Posterior cingulate gyrus (tissue), 11 donors: ENCODE results near the gene TPPP2.

Source experiments
- DNase-seq, 10 donors: peaks; one replicate each; pipeline versions ENCODE4 v3.0.0 to v3.0.0-alpha.2; 2020 to 2021; ENCODE audit warnings: mixed read lengths in 3 of 10
- intact Hi-C: fragments of 100-400 bp; cut with DNase I; formaldehyde crosslinking; loops from one replicate; pipeline ENCODE4 v1.15.1; 2023

TPPP2 gene

DNA sequence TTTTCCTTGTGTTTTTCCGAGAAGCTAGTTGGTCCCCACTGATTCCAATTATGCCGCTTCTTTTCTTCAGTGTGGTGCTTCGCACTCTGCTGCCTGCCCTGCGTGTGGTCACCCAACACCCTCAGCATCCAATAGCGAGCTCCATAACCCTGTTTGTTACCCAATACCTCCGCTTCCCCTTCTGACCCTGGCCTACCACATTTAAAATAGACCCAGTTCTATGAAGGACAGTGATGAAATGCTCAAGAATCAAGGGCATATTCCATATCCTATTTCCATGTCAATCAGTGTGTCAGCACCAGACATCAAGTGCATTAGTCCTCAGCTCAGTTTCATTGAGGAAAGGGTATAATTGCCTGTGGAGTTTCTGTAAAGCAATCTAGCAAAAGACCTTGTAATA, 14.7 kb upstream of the TPPP2 start:
- DNase-seq = peak in 1 of 10 donors; percentile 59
- intact Hi-C loops = loop anchor here (5.0 kb wide), 1 partner anchor 77 kb away; no protein-coding TSS in a partner anchor

DNA sequence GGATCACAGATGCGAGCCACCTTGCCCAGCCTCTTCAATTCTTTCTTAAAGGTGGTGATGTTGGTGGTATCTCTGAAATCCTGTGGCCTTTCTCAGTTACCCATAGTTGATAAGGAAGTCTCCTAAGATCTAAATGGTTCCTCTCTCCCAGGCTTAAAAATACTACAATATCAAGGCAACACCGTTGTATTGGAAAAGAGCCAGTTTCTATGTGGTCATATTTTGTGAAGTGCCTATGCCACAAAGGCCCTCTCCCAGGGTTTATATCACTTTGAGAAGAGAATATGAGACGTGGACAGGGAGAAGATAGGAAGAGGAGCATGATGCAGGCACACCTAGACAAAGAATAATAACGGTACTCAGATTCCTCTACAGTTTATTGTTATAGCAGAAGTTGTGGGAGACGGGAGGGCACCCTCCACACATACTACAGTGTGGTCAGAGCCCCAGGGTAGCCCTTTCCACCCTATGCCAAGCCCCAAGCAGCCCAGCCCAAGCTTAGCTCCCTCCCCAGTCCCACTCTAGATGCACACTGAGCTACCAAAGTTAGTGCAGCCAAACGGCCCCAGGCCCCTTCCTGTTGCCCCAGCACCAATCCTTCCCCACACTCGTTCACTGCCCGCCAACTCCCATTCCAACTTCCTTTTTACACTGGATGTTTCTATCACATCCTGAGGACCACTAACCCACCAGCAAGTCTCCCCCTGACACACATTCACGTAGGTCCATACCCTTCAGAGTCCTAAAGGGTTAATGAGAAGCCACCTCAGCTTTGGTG, 13.4 kb upstream of the TPPP2 start:
- intact Hi-C loops = loop anchor here (5.0 kb wide), 1 partner anchor 76 kb away; no protein-coding TSS in a partner anchor
- DNase-seq = peak in 1 of 10 donors; percentile 25

DNA sequence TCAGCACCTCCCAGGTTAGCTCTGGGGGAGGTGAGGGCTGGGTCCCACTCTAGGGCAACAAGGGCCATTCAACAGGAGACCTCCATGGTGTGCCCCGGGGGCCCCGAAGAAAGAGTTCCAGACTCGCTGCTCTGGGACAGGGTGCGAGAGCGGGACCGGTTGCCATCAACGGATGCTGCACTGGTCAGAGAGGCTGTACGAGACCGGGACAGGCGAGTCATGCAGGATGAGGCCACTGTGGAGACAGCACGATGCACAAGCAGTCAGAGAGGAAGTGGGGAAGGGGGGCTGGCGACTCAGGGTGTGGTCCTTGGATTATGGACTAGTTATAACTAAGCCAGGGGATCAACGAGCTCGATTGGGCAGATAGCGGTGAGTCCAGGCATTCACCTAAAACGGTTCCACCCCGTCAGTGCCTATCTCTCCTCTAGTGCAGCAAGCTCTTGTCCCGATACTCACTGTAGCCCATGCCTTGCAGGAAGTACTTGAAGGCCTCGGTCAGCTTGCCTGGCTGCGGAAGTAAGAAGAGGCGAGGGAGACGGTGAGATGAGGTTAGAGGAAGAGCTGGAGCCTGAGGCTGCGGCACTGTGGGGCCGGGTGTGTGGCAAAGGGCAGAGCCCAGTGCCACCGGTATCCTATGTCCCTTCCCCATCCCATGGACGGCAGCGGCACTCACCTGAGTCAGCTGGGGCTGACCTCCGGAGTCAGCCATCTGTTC, 12.3 kb upstream of the TPPP2 start:
- intact Hi-C loops = loop anchor here (5.0 kb wide), 1 partner anchor 75 kb away; no protein-coding TSS in a partner anchor
- DNase-seq = peak in 1 of 10 donors; percentile 82

DNA sequence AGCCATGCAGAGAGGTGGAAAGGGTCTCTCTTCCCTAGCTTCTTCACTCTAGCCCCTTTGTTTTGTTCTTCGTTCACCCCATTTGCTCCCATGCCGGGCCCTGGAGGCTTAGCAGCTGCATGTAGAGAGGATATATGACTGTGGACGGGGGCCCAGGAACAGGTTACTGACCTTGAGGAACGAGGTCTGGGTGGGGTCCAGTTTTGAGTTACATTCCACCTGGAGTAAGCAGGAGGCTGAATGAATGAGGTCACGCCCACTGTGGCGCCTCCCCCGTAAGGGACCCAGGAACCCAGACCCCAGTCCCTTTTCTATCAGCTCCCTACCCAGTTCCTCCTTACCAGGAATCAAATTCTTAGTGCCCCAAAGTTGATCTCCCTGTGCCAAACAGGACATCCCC, 11.7 kb upstream of the TPPP2 start:
- DNase-seq = peak in 1 of 10 donors; percentile 63
- intact Hi-C loops = loop anchor here (5.0 kb wide), 1 partner anchor 74 kb away; no protein-coding TSS in a partner anchor

DNA sequence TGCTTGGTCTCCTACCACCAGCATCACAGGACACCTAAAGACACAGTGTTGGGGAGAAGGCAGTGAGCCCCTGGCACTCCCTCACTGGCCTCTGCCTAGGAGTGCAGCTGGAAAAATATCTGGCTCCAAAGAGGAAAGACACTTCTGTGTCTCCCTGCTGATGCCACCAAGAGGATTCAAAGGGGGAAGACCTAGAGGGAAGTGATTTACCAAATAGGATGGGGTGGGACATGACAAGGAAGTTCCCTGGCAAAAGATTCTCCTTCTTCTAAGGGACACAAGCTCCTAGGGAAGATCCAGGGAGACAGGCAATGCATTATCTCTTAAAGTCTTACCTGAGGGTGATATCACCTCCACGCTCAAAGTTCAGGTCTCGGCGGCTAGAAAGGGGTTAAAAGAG, 11.2 kb upstream of the TPPP2 start:
- intact Hi-C loops = loop anchor here (5.0 kb wide), 1 partner anchor 74 kb away; no protein-coding TSS in a partner anchor
- DNase-seq = peak in 1 of 10 donors; percentile 37

DNA sequence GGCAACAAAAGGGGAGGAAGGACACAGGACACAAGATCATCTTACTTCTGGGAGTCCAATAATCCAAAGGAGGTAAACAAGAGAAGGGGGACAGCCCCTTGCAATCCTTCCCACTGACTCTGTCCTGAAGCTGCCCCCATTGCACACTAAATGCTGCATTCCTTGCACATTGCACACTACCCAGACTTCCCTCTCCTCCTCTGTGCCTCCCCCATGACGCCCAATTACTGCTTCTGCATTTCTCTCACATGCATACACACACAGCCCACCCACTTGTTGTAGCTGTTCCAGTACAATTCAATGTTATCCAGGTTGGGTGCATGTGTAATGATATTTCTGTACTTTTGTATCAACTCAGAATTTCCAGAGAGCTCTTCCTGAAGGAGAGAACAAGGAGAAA, 10.7 kb upstream of the TPPP2 start:
- DNase-seq = peak in 1 of 10 donors; percentile 6
- intact Hi-C loops = loop anchor here (5.0 kb wide), 1 partner anchor 73 kb away; no protein-coding TSS in a partner anchor

DNA sequence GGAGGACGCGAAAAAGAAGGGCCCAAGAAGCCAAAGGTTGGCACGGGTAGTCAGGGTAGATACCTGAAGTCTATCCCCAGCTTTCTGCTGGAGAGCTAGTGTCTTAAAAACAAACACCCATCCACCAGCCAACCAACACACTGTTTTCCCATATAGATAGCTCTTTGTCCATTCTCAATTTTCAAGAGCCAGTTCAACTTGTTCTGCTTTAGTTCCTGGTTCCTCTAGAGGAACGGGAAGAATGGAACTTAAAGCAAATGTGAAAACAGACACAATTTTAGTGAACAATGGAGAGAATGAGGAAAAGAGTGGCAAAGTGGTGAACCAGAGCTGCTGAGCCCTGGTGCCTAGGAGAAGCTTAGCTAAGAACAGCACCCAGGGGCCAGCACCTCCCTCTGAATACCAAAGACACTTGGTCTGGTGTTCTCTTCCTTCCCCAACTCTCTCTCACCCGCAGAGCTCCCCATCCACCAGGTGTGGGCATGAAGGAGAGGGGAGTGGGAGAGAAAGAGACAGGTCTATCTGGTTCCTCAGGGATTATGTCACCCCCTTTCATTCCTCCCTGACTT, 9.0 kb upstream of the TPPP2 start:
- peak in 1 of 10 donors; percentile 38 for DNase-seq
- intact Hi-C loops = no loop called here

DNA sequence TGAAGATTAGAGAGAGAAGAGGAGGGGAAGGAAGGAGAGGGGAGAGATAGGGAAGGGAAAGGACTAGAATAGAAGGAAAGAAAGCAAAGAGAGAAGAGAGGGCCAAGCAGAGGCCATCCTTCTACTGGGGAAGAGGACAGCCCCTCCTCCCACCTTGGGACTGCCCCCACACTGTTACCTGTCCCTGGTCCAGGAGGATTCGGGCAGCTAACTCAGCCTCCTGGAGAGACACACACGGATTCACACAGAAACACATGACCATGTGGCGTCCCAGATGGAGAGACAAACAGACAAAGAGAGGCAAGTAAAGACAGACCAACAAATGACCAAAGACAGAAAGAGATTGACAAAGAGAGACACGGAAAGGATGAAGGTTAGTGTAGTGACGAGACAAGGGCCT, 7.3 kb upstream of the TPPP2 start:
- peak in 1 of 10 donors; percentile 53 for DNase-seq
- intact Hi-C loops = no loop called here

DNA sequence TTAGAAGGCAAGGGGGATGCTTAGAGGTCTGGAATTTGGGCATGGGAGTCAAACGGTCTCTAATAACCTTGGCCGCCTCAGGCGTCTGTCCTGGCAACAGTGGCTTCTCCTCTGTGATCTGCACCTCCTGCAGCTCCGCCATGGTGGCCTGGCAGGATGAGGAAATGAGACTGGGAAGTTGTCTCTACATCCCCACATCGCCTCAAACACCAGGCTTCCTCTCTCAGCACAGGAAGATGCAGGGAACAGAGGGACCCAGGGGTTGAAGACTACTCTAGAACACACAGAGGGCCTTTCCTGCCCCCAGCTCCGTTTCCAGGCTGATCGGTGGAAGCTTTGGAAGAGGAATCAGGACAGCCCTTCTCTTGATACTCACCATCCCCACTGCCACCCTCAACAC, 6.8 kb upstream of the TPPP2 start:
- intact Hi-C loops = no loop called here

DNA sequence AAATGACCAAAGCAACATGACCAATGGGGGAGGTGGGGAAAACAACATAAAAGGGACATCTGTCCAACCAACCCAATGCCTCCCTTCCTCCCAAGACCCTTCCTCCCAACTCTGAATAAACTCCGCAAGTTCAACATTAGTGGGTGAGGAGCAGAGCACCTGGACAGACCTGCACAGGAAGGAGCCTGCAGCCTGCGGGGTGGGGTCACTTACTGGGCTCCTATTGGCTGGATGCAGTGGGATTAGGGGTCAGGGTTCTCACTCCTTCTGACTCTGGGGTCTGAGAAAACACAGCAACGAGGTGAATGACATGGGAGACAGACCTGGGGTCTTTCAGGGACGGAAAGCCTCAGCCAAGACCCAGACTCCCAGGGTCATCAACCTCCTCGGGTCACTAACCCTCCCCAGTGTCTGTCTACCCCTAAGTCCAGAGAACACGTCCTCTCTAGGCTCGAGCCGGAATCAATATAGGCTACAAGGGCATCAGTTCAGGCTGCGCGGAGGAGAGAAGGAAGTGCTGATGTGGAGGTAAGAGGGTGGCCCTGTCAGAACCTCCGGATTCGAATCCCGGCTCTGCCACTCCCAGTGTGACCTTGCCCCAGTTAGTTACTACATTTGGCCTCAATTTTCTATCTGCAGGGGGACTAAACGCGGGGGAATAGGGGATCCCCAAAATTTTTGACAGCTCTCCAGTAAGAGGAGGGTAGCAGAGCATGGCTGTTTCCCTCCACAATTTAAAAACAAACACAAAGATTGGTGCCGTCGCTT, 6.0 kb upstream of the TPPP2 start:
- no peak for DNase-seq
- intact Hi-C loops = no loop called here

More for the DNA sequence above, 6.8 kb upstream of the TPPP2 start:
- DNase-seq = peak in 2 of 10 donors; percentile 25 to 57

DNA sequence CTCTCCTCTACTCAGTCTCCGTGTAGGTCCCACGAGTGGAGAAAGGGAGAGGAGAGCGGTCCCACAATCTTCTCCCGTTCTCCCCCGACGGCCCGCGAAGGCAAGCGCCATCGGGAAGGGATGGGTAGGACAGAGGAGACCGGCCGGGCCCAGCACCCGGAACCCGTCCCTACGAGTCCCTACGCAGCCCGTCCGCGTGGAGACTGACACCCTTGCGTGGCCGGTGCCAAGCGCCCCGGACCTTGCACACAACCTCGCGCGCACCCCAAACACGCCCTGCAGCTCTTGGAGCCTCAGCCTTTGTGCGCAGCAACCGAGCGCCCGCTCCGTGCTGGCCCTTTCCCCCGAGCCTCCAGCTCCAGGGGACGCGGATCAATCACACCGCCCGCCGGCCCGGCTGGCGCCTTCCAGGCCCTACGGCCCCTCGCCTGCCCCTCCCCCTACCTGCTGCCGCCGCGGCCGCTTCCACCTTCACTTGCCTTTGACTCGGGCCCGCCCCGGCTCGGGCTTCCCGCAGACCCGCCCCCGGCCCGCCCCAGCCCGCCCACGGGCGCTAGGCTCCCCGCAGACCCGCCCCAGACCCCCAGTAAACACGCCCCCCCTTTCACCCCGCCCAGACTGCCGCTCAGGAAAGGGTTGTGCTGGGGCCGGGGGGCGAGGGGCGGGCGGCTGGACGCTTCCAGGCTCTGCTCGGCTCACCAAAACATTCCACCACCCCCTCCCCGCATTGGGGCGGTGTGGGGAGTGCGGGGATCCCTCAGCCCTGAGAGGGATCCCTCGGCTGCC, 5.2 kb upstream of the TPPP2 start, which contains the start of gene NDRG2:
NDRG2 (minus strand) TSS at position 477 of the 786 bp plus-strand sequence. CDS start 1,746 bp downstream, outside the sequence.
- intact Hi-C loops = loop anchor here (5.0 kb wide), 1 partner anchor 48 kb away; the partner anchor contains the start of gene ARHGEF40
- DNase-seq = peak; percentile 53 to 93 (median 68)

DNA sequence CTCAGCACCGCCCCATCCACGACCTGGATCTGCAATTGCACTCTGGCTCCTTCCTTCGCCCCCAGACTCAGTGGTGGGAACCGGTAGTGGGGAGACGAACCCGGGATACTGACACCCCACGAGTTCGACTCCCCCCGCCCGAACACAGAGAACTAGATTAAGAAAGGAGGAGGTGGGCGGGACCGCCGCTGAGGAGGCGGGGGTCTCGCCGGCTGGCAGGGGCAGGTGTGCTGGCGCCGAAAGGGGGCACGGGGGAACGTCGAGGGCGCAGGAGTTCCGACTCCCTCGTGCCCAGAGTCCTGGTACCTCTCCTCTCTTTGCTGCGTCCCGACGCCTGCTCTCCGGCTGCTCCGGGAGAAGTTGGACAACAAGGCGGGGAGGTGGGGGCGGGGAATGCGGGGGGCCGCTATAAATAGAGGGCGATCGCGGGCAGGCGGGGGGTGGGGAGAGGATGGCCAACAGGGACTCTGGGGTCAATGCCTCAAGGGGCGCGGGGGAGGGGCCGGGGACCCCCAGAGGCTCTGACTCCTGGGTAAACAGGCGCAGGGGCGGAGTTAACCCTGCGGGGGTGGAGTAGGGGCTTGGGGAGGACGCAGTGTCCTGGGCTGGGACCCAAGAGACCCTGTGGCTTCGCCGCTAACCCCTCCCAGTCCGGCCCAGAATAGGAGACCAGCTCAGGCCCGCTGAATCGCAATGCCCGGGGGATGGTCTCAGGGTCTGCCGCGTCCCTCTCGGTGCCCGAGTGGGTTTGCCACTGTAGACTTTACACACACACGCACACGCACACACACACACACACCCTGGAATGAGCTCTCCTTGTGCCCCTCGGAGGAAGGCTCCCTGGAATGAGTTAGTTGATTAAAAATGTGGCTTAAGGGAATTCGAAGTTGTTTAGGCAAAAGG, 4.4 kb upstream of the TPPP2 start:
- intact Hi-C loops = loop anchor here (5.0 kb wide), 1 partner anchor 47 kb away; the partner anchor contains the start of gene ARHGEF40
- peak; percentile 71 to 94 (median 82) for DNase-seq

DNA sequence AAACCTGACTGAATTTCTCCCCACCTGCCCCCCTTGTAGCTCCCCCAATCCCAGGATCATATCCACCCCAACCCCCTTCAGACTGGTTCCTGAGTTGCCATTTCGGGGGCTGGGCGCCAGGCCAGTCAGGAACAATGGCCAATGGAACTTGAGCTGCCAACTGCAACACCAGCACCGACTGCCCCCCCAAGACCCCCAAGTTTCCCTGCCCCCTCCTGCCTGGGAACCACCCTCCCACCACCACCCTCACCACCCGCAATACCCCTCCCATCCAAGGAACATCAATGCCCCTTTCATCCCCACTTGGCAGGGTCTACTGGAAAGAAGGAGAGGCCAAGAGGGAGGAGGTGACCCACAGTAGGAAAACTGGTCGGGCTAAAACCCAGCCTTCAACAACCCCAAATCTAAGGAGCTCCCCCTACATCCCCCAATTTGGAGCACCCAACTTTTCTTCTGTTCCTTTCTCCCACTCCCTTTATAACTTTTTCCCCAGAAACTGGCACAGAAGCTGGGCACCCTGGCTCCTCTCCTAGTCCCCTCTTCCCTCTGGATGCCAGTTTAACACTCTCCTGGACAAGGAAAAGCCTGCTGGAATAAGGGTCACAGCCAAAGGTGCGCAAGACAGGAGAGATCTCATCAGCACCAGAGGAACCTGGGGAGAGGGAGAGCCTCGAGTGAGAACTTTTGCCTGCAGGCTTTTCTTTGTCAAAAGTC, 3.6 kb upstream of the TPPP2 start:
- intact Hi-C loops = loop anchor here (5.0 kb wide), 1 partner anchor 46 kb away; the partner anchor contains the start of gene ARHGEF40
- DNase-seq = peak; percentile 62 to 95 (median 78)

DNA sequence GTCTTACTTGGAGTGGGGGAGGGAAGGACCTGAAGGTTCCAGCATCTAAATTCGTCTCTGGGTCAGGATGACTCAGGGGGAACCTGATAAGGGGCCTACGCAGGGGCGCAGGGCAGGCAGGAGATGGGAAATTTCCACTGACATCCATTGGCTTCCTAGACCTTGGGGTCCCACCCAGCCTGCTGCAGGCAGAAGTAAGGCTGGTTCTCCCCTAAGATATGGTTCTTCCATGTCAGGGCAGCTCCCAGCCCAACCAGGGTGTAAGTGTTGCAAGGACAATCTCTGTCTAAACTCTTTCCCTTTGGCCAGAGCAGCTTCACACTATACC, 3.1 kb upstream of the TPPP2 start:
- no peak for DNase-seq
- intact Hi-C loops = loop anchor here (5.0 kb wide), 1 partner anchor 45 kb away; the partner anchor contains the start of gene ARHGEF40

DNA sequence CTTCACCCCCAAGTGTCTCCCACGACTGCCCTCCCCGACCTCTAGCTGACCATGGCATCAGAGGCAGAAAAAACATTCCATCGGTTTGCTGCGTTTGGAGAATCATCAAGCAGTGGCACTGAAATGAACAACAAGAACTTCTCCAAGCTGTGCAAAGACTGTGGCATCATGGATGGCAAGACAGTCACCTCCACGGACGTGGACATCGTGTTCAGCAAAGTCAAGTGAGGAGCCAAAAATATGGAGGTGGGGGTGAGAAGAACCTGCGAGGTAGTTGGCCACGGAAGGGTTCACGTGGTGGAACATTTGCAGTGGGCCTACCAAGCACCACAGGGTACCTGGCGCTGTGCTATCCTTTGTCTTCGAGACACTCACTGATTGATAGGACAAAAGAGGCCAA, 514 bp downstream of the TPPP2 start:
- intact Hi-C loops = no loop called here
- DNase-seq = no peak

DNA sequence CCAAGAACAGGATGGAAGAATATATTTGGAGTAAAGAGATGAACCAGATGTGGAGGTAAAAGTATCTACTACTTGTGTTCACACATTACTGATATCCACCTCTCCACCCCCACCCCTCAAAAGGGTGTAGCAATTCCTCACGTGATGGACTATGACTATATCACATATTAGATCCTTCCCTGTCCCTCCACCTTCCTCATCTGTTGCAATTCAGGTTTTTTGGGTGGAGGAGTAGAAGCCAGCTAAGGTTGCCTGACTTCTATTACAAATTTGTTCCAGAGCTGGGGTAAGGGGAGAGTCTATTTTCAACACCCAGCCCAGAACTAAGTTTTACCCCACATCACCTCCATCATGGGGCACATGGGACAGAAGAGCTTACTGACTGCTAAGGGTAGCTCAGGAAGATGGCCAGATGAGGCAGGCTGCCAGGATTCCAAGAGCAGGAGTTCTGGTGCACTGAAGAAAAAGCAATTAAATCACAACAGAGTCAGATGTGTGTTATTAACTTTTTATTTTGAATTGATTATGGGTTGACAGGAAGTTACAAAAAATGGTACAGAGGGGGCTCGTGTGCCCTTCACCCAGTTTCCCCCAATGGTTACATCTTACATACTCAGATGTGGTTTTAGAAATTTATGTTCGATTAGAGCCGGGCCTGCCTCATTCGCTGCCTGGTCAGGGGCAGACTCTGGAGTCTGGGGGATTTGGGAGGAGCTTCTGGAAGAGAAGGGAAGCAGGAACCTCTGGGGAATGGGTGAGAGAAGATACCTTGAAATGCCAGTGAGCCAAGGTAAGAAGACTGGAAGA, 2.5 kb downstream of the TPPP2 start:
- DNase-seq = no peak
- intact Hi-C loops = no loop called here
